ES-I3 (cell line): ENCODE results near the gene HECTD2.
"Not testable (repeated sequence)": the region's sequence is repeated elsewhere in the genome, so short reads cannot be mapped to it uniquely, and the experiment has no call there.

Experiments
- H3K36me3 ChIP-seq: 2 replicates; pipeline ENCODE4 v1.6.1; 2013; ENCODE audit warnings: mild to moderate bottlenecking, low read length, control low read depth, moderate library complexity; ENCODE audit not compliant: insufficient read depth
- H3K4me1 ChIP-seq: 2 replicates; pipeline ENCODE4 v1.6.1; 2013; ENCODE audit warnings: mild to moderate bottlenecking, control low read depth, low read length; ENCODE audit not compliant: insufficient read depth
- H3K9ac ChIP-seq: 2 replicates; pipeline ENCODE4 v1.6.1; 2013; ENCODE audit warnings: low read depth, mild to moderate bottlenecking, low read length, moderate library complexity
- H3K9me3 ChIP-seq: 2 replicates; pipeline ENCODE4 v1.6.1; 2013; ENCODE audit warnings: mild to moderate bottlenecking, low read length, moderate library complexity; ENCODE audit not compliant: control insufficient read depth, insufficient read depth

The HECTD2 gene

DNA sequence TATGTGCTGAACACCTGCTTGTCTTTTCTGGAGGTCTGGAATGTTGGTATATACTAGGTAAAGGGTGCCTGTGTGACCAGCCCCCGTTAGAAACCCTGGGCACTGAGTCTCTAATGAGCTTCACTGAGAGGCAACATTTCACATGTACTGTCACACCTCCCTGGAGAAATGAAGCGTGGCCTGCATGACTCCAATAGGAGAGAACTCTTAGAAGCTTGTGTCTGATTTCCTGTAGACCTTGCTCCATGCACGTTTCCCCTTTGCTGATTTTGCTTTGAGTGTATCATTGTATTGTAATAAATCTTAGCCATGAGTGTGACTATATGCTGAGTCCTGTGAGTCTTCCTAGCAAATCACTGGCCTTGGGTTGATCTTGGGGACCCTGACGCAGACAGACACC, 139.9 kb downstream of the HECTD2 start:
- Histone ChIP-seq H3K9ac (no peak overlapping the region), H3K9me3 (no peaks in the 10 kb centered on the region), H3K4me1 (no peaks in the 10 kb centered on the region)

DNA sequence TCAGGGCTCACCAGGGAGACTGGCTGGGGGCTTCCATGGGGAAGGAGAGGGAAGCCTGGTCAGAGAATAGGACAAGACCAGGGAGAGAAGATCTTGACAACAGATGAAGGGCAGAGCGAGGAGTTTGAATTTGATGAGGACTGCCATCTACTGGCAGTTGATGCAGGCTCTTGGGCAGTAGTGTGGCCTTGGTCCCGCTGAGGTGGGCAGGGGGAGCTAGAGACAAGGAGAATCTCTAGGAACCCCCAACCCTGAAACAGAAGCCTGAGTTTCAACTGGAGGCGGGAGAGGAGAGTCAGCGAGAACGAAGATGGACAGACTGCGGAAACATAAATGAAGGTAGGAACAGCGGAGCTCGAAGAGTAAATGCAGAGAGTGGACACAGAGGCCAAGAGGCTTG, 141.7 kb downstream of the HECTD2 start:
- H3K4me1 ChIP-seq = no peaks in the 10 kb centered on the region
- H3K9ac ChIP-seq = no peak overlapping the region
- no peaks in the 10 kb centered on the region for H3K9me3 ChIP-seq
- no peaks in the 10 kb centered on the region for H3K36me3 ChIP-seq

More for the DNA sequence above, 139.9 kb downstream of the HECTD2 start:
- H3K36me3 ChIP-seq = no peaks in the 10 kb centered on the region

DNA sequence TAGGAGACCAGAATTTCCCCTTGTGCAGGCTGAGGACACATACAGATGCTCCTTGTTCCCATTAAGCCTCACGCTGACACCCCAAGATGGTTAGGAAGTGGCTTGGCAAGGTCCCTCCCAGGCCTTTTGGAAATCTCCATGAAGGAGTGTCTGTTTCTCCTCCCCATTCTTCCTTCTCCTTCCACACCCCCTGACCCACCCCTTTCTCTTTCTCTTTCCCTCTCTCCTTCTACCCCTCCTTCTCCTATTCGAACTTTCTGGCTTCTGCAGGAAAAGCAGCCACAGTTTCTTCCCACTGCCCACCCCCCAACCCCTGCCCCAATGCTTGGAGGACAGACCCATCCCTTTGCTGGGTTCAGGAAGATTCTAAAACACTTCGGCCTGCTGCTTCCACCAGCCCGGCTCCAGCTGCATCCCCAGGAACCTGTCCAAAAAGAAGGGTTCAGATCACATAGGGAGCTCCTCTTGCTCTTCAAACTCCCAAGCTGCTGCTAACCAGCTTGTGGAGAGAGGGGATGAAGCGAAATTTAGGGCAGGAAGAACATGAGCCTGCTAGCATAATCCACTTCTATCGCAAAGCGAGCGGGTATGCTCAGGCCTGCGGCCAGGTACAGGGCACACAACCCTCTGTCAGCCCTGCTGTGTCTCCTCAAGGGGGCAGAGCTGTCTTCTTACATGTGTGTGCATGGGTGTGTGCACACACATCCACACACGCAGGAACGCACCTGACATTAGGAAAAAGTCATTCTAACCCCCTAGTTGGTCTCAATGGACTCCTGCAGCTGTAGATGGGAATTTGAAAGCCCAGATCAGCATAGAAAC, 142.3 kb downstream of the HECTD2 start:
- Histone ChIP-seq H3K9me3 (no peaks in the 10 kb centered on the region), H3K9ac (no peak overlapping the region), H3K4me1 (no peaks in the 10 kb centered on the region), H3K36me3 (no peaks in the 10 kb centered on the region)

DNA sequence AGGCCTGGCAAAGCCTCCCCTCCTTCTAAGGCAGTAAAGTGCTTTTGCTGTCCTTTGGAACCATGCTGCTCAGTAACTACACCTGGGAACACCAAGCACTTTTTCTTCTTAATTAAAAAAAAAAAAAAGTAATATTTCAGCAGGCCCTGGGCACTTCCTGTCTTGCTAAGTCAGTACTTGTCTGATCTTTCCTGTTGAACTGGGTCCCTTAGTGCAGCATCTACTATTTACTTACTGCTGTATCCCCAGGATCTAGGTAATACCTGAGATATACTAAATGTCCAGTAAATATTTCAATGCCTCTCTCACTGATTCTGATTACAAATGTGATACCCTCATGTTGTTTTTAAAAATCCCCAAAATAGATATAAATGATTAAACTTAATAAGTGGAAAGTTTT, 145.3 kb downstream of the HECTD2 start:
- Histone ChIP-seq H3K9ac (no peak overlapping the region), H3K36me3 (no peaks in the 10 kb centered on the region), H3K4me1 (no peaks in the 10 kb centered on the region), H3K9me3 (no peaks in the 10 kb centered on the region)

DNA sequence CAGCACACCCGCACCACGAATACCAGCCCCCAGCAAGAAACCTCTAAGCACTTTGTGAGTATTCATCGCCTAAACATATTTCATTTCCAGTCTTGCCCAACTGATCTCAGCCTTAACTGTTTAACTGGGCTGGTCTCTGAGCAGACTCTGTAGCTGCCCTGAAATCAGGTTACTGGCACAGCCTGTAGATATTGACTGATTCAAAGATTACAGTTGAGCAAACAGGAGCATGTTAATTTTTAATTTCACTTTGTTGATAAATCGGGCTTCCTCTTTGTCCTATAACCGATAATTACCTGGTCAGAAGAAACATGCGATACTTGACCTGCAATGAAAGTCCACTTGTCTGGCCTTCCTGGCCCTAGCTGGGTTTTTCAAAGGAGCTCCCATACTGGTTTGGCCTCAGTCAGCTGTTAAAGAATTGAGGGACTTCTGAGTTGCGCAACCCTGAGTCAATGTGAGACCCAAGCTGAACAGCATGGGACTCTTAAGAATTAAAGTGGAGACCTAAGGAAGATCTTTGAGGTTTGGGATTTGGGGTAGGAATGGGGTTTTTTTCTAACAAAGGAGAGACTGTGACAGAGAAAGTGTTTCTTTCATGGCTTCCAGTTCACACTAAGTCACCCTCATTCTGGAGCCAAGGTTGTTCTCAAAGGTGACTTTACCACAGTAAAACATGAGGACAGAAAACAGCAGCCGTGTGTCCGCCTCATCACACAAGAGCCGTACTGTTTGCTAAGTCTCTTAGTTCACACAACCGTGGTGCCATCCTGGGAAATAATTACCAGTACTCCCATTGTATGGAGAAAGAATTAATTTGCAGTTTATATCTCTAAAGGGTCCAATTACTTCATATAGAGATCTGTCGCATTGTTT, 146.8 kb downstream of the HECTD2 start:
- Histone ChIP-seq H3K9me3 (no peaks in the 10 kb centered on the region), H3K4me1 (no peaks in the 10 kb centered on the region), H3K36me3 (no peaks in the 10 kb centered on the region), H3K9ac (no peak overlapping the region)

DNA sequence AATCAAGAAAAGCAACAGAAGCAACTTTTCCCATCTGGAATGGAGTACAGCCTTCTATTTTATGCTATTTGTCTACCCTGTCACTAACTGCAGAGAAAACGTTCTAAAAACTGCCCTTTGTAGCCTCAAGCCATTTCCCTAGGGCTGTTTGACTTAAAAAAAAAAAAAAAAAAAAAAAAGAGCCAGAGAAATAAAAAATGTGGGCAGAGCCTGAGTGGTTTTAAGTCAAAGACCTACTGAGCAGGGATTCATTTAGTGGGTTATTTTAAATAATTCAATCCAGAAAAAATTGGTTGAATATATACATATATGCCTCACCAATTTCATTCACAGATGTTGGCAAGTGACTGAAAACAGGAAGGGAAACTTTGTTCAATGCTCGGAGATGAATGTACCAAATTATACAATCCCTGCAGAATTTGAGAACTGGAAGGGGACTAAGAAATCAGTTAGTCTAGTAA, 147.5 kb downstream of the HECTD2 start:
- H3K9me3 ChIP-seq = no peaks in the 10 kb centered on the region
- no peaks in the 10 kb centered on the region for H3K4me1 ChIP-seq
- H3K36me3 ChIP-seq = no peaks in the 10 kb centered on the region
- H3K9ac ChIP-seq = no peak overlapping the region

DNA sequence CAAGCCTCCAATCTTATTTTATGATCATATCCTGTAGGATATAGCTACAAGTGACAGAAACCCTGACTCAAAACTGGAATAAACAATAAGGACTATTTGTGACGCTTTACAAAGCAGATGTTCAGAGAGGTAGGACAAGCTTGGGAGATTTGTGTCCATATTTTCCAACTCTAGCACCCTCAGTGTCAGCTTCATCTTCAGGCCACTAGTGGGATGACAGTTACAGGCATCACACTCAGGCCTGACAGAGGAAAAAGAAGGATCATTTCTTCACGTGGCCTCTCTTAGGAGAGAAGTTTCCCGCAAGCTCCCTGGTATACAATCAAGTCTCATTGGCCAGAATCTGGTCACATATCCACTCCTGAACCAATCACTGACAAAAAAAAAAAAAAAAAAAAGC, 148.3 kb downstream of the HECTD2 start:
- no peak overlapping the region for H3K9ac ChIP-seq
- no peaks in the 10 kb centered on the region for H3K9me3 ChIP-seq
- no peaks in the 10 kb centered on the region for H3K36me3 ChIP-seq
- no peaks in the 10 kb centered on the region for H3K4me1 ChIP-seq

DNA sequence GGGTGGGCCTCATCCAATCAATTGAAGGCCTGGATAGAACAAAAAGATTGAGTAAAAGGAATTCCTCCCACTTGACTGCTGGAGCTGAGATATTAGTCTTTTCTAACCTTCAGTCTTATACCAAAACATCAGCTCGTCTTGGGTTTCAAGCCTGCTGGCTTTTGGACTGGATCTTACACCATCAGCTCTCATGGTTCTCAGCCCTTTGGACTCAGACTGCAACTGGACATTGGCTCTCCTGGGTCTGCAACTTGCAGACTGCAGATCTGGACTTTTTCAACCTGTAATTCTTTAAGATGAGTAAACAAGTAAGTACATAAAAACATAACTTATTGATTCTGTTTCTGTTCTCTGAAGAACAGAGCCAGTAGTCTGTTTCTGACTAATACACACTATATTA, 149.0 kb downstream of the HECTD2 start:
- H3K36me3 ChIP-seq = no peaks in the 10 kb centered on the region
- no peak overlapping the region for H3K9ac ChIP-seq
- H3K4me1 ChIP-seq = no peaks in the 10 kb centered on the region

DNA sequence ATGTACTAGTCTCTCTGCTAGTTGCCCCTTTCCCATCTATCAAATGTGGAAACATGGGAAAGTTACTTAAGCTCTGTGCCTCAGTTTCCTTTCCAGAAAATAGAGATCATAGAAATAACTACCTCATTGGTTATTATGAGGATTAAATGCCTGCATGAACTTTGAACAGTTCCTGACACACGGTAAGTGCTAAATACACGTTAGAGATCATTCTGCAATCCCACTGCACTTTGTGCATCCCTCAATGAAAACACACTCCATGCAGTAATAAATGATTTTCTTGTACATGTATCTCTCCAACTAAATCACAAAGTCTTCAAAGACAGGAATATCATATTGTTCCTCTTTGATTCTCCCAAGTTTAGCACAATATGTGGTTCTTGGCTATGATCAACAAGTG, 149.6 kb downstream of the HECTD2 start:
- Histone ChIP-seq H3K9ac (no peak overlapping the region), H3K4me1 (no peaks in the 10 kb centered on the region), H3K36me3 (no peaks in the 10 kb centered on the region), H3K9me3 (no peaks in the 10 kb centered on the region)

More for the DNA sequence above, 149.0 kb downstream of the HECTD2 start:
- no peaks in the 10 kb centered on the region for H3K9me3 ChIP-seq

DNA sequence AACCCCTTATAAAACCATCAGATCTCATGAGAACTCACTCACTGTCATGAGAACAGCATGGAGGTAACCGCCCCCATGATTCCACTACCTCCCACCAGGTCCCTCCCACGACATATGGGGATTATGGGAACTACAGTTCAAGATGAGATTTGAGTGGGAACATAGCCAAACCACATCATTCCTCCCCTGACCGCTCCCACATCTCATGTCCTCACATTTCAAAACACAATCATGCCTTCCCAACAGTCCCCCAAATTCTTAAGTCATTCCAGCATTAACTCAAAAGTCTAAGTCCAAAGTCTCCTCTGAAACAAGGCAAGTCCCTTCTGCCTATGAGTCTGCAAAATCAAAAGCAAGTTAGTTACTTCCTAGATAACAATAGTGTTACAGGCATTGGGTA, 150.7 kb downstream of the HECTD2 start:
- H3K9ac ChIP-seq = not testable (repeated sequence)

DNA sequence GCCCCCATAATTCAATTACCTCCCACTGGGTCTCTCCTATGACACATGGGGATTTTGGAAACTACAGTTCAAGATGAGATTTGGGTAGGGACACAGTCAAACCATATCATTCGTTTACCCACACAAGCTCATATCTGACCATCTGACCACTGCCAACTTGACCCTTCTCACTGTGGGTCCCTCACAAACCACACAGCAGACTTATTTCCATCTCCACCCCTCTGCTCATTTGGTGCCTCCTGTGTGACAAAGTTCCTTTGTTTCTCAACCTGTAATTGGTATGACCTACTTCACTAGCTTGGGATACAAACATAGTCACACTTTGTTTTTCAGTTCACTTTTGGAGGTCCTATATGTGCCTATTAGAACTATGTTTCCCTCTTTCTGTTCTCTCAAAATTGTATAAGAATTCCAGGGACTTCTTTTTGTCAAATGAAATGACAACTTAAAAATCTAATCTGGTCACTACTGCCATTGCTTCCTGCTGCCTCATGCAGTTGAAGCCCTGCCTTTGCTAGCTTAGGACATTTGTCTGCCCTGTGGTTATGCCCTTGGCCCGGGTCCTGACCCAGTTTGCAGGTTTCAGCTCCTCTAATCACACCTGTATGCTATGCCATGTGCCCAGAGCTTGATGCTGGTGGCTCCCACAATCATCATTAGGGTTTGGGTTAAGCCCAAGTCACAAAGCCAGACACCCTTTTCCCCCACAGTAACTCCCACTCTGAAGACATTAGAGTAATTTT, 152.9 kb downstream of the HECTD2 start:
- Histone ChIP-seq H3K36me3 (no peaks in the 10 kb centered on the region), H3K9ac (no peak overlapping the region)

More for the DNA sequence above, 150.7 kb downstream of the HECTD2 start:
- not testable (repeated sequence) for H3K36me3 ChIP-seq, H3K4me1 ChIP-seq, H3K9me3 ChIP-seq

DNA sequence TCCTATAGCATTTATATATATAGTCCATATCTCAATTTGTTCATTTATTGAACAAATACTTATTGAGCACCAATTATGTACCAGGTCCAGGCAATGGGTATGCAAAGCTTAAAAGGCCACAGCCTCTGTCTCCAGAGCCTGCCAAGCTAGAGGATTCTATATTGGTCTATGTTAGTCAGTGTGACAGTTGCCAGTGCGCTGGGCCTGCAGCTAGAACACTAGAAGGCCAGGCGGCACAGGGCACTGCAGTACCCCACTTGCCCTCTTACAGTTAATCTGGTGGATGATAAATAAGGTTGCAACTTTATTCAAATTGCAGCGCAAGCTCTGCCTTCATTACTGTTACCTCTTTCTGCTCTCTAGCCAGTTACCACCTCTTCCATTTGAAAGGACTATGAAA, 153.9 kb downstream of the HECTD2 start:
- H3K36me3 ChIP-seq = no peaks in the 10 kb centered on the region
- no peak overlapping the region for H3K9ac ChIP-seq
- H3K4me1 ChIP-seq = no peaks in the 10 kb centered on the region
- H3K9me3 ChIP-seq = no peaks in the 10 kb centered on the region

More for the DNA sequence above, 152.9 kb downstream of the HECTD2 start:
- H3K4me1 ChIP-seq = no peaks in the 10 kb centered on the region
- H3K9me3 ChIP-seq = no peaks in the 10 kb centered on the region
